OCI-LY3 (cell line): ENCODE results near the gene FOXI1.

Experiments used
- EZH2phosphoT487 ChIP-seq: fragments of 200-600 bp; shearing (Covaris generic); IDR thresholded peaks from 2 replicates; pipeline ENCODE4 v1.6.1; 2018; ENCODE audit warnings: antibody characterized with exemption, mixed run types, low read depth
- TF ChIP-seq, protein P1 (sequence below): fragments of 200-600, 300-600 bp; sonication (generic); IDR thresholded peaks from 2 replicates; pipeline ENCODE4 v1.5.1; 2014; ENCODE audit warnings: antibody characterized with exemption, low read length, low read depth

GRCh38 chr5:170108266-170108785 lies 2.6 kb downstream of the FOXI1 start:
- TF ChIP-seq, protein P1, sequence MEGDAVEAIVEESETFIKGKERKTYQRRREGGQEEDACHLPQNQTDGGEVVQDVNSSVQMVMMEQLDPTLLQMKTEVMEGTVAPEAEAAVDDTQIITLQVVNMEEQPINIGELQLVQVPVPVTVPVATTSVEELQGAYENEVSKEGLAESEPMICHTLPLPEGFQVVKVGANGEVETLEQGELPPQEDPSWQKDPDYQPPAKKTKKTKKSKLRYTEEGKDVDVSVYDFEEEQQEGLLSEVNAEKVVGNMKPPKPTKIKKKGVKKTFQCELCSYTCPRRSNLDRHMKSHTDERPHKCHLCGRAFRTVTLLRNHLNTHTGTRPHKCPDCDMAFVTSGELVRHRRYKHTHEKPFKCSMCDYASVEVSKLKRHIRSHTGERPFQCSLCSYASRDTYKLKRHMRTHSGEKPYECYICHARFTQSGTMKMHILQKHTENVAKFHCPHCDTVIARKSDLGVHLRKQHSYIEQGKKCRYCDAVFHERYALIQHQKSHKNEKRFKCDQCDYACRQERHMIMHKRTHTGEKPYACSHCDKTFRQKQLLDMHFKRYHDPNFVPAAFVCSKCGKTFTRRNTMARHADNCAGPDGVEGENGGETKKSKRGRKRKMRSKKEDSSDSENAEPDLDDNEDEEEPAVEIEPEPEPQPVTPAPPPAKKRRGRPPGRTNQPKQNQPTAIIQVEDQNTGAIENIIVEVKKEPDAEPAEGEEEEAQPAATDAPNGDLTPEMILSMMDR = no peak
- no peak for TF ChIP-seq EZH2phosphoT487
